RPMI8226 (cell line): ENCODE results near the gene EPHB1.

Experiments used
- DNase-seq: peaks from one replicate; pipeline ENCODE4 v3.0.0-alpha.2; 2015

EPHB1 gene

GRCh38 chr3:135066844-135067727 lies 272.0 kb downstream of the EPHB1 start:
- peak; percentile 54 for DNase-seq

GRCh38 chr3:135068011-135068410 lies 273.0 kb downstream of the EPHB1 start:
- no peak for DNase-seq

DNA sequence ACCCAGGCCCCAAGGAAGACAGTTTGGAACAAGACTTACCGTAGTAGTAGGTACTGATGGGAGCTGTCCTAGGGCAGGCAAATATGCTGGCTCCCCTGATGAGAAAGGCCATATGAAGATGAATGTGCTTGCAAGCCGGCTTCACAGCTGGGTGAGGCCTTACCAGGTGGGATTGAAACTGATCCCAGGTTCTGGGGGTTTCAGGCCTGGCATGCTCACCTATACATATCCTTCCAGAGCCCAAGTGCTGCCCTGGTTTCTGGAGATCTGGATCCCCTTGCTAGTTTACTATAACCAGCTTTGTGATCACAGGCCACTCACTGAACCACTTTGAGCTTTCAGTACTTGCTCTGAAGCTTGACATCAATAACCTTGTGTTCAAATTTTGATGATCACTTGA lies 274.3 kb downstream of the EPHB1 start:
- DNase-seq = no peak

- no peak for DNase-seq
Measured at GRCh38 chr3:135071483-135071882, 276.4 kb downstream of the EPHB1 start.

DNA sequence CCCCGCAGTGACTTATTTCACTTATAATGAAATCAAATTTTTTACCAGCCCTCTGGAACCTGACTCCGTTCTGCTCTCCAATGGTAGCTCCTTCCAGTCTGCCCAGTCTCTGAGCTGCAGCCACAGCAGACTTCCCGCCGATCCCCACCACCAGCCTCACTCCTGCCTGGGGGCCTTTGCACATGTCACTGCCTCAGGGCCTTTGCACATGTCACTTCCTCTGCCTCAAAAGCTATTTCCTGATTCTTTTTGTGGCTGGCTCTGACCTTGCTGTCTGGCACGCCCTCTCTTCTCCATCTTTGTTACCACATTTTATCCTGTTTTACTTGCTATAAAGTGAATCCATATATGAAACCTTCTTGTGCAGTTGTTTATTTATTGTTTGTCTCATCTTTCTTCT lies 277.4 kb downstream of the EPHB1 start:
- no peak for DNase-seq

DNA sequence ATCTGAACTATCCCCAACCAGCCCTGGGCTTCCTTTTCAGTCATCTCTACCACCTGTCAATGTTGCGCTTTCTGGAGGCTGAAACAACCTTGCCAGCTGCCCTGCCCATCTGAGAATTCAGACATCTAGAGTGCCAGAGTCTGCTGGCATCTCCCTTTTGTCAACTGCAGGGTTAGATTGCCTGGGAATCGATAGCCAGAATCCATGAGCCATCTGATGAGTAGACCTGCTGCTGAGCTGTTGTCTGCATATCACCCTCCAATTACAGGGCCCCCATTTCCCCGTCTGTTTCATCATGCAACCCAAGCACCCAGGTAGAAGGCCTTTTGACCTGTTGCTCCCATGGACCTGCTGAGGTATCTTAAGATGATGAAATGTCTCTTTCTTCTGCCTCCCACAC lies 280.1 kb downstream of the EPHB1 start:
- no peak for DNase-seq

- DNase-seq = no peak
Measured at GRCh38 chr3:135076341-135076740, 281.3 kb downstream of the EPHB1 start.

GRCh38 chr3:135077186-135077585 lies 282.1 kb downstream of the EPHB1 start:
- DNase-seq = no peak

DNA sequence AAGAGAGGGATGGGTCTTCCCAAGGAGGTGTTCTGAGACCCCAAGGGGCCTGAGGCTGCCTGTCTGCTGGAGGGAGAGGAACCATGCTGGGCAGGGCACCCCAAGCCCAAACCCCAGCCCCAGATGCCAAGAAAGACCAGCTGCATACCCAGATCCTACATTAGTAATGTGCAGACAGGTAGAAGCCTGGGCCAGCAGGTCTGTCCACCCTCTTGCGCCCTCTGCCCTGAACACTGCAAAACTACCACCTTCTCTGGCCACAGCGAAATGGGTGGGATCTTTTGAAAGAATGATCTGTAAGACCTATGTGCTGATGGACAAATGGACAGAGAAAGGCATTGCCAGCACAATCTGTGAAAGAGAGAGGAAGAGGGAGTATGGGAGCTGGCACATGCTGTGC lies 283.2 kb downstream of the EPHB1 start:
- DNase-seq = no peak

- no peak for DNase-seq
Measured at GRCh38 chr3:135079095-135079494, 284.0 kb downstream of the EPHB1 start.

- no peak for DNase-seq
Measured at GRCh38 chr3:135081451-135081850, 286.4 kb downstream of the EPHB1 start.

DNA sequence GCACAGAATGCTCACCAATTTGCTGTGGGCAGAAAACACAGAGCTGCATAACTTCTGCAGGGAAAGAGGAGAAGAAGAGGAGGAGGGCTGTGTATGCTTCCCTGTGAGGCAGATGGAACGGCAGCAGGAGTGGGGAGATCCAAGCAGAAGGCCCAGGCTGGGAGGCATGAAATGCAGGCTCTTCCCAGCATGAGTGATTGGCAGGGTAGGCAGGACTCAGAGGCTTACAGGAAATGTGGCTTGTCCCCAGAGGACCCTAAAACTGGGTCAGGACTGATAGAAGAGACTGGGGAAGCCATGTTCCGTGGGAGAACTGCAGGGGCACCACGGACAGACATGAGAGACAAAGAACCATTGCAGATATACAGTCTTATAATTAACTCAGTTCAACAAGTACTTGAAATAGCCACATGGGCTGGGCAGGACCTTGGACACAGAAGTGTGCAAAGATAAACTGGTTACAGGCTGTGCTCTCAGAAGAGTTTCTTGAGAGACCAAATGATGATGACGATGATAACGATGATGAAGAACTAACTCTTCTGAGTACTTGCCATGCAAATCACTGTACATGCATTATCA lies 286.9 kb downstream of the EPHB1 start:
- no peak for DNase-seq

DNA sequence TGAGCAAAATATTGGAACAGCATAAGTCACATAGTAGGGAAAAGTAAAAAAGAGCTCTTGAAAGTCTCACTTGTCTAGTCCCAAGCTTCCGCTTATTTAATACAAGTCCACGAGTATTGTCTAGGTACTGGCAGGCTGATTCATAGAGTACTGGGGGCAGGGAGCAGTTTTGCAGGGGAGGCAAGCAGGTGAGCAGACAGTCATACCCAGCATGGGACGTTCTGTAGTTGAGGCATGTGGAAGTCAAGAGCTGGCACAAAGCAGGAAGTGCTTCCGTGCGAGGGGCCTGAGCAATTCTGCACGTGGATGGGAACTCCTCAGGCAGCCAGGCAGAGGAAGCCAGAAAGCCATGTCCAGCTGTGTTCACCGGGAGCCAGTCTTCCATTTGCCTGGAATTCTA lies 287.6 kb downstream of the EPHB1 start:
- DNase-seq = no peak

GRCh38 chr3:135083179-135083578 lies 288.1 kb downstream of the EPHB1 start:
- no peak for DNase-seq

- DNase-seq = no peak
Measured at GRCh38 chr3:135083756-135084155, 288.7 kb downstream of the EPHB1 start.

- no peak for DNase-seq
Measured at GRCh38 chr3:135084405-135084804, 289.3 kb downstream of the EPHB1 start.

DNA sequence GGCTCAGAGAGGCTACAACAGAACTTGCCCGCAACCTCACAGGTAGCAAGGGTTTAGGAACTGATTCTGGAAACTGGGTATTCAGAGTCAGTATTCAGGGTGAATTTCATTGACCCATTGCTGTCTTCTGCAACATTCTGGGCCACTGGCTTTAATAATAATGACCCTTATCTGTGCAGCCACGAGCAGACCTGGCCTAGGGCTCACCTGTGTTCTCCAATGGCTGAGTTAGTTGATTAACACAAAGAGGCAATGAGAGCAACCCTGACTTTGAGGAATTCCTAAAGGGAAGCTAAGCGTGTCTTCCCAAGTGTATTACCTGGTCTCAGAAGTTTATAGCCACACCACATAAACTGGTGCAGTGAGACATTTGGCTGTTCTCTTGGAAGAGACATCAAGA lies 289.9 kb downstream of the EPHB1 start:
- no peak for DNase-seq

- no peak for DNase-seq
Measured at GRCh38 chr3:135085652-135086436, 290.8 kb downstream of the EPHB1 start.

DNA sequence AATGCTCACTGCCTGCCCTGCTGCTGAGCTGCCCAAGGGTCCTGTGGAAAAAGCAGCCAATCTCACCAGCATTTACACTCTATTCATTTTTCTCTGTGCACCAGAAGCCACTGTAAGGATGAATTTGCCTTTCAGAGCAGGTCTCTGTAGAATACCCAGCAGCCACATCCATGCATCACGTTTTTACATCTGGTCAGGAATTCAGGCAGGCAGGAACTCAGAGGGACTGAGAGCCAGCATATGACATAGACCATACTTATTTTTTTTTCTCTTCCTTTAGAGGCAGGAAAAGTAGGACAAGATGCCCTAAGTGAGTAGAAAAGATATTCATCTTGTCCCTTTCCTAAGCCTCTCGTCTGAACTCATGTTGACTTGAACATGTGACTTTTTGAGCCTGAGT lies 292.7 kb downstream of the EPHB1 start:
- no peak for DNase-seq

DNA sequence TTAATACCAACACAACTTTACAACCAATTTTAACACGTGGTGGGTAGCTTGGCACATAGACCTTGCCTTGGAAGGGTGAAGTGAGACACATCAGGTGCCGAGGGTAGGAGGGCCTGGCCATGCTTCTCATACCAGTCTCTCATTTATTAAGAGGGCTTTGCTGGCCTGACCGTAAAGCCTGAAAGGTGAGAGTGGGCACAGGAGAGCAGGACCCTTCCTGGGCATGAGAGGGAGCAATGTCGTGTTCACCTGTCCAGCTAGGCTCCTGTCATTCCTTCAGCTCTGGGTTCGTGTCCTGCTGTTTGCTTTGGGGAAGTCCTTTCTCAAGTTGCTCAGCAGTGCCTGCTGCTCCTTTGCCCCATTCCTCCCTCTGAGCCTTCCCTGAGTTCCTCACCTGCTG lies 294.4 kb downstream of the EPHB1 start:
- DNase-seq = no peak

- no peak for DNase-seq
Measured at GRCh38 chr3:135090020-135090717, 295.1 kb downstream of the EPHB1 start.

GRCh38 chr3:135091946-135092345 lies 296.9 kb downstream of the EPHB1 start:
- DNase-seq = no peak

DNA sequence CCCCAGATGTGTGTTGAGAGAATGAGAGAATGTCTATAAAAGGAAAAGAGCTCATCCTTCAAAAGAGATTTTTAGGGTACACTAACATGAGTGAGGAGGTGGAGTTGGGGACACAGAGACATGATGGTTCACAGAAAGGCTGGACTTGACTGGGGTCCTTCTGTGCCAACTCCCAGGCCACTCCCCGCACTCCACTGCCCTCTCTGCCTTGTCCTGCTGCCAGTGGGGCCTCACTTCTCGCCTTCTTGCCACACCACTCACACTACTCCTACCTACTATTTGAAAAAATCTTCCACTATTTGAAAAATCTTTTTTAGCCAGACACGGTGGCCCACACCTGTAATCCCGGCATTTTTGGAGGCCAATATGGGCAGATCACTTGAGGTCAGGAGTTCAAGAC lies 298.1 kb downstream of the EPHB1 start:
- no peak for DNase-seq
